Measurements from ENCODE around the gene KLRG1.
A peak's percentile ranks its signal among the peaks of the same experiment; 100 is the strongest.

The KLRG1 gene

GRCh38 chr12:8989413-8989812 lies at the start of gene KLRG1:
TSS of gene KLRG1 (plus strand) at chr12:8989546. CDS start at chr12:8989636, 90 bp downstream.
- no peak for DNase-seq

- no peak for DNase-seq
Measured at GRCh38 chr12:8941691-8942478, 47.5 kb upstream of the KLRG1 start.

GRCh38 chr12:8943565-8944186 lies 45.7 kb upstream of the KLRG1 start:
- DNase-seq: no peak

- DNase-seq: no peak
Measured at GRCh38 chr12:8946733-8947132, 42.6 kb upstream of the KLRG1 start.

- no peak for DNase-seq
Measured at GRCh38 chr12:8947737-8948136, 41.6 kb upstream of the KLRG1 start.

- peak; percentile 7 for DNase-seq
Measured at GRCh38 chr12:8948701-8949341, 40.5 kb upstream of the KLRG1 start.

GRCh38 chr12:8949342-8950220 lies 39.8 kb upstream of the KLRG1 start, which contains the start of gene M6PR:
TSS of gene M6PR (minus strand) at chr12:8949645. CDS start at chr12:8946404, 3,241 bp downstream.
- DNase-seq: peak; percentile 94

- DNase-seq: no peak
Measured at GRCh38 chr12:8950221-8950527, 39.2 kb upstream of the KLRG1 start.

- DNase-seq: no peak
Measured at GRCh38 chr12:8950702-8951478, 38.5 kb upstream of the KLRG1 start.

GRCh38 chr12:8951744-8952143 lies 37.6 kb upstream of the KLRG1 start:
- DNase-seq: no peak

- no peak for DNase-seq
Measured at GRCh38 chr12:8953773-8954402, 35.5 kb upstream of the KLRG1 start.

- no peak for DNase-seq
Measured at GRCh38 chr12:8956073-8956472, 33.3 kb upstream of the KLRG1 start.

GRCh38 chr12:8956772-8957171 lies 32.6 kb upstream of the KLRG1 start:
- no peak for DNase-seq

- DNase-seq: no peak
Measured at GRCh38 chr12:8957561-8957960, 31.8 kb upstream of the KLRG1 start.

GRCh38 chr12:8958066-8958465 lies 31.3 kb upstream of the KLRG1 start:
- DNase-seq: no peak

- DNase-seq: no peak
Measured at GRCh38 chr12:8960176-8960575, 29.2 kb upstream of the KLRG1 start.

GRCh38 chr12:8968761-8969160 lies 20.6 kb upstream of the KLRG1 start:
- DNase-seq: no peak

- DNase-seq: no peak
Measured at GRCh38 chr12:8969861-8970411, 19.4 kb upstream of the KLRG1 start.

GRCh38 chr12:8970432-8970831 lies 18.9 kb upstream of the KLRG1 start:
- no peak for DNase-seq

- no peak for DNase-seq
Measured at GRCh38 chr12:8980137-8980536, 9.2 kb upstream of the KLRG1 start.

- DNase-seq: no peak
Measured at GRCh38 chr12:8985213-8985754, 4.1 kb upstream of the KLRG1 start.

Measured in fibroblast of skin of right quadriceps (primary cell).